GM18868 (cell line): Measurements from ENCODE around the gene TSPAN3.

Experiments
- ATAC-seq: cut with Tn5 transposase; IDR thresholded peaks from one replicate; pipeline ENCODE4 v1.9.1; 2021; ENCODE audit warnings: mild to moderate bottlenecking, moderate library complexity; ENCODE audit not compliant: unreplicated experiment

TSPAN3 gene

DNA sequence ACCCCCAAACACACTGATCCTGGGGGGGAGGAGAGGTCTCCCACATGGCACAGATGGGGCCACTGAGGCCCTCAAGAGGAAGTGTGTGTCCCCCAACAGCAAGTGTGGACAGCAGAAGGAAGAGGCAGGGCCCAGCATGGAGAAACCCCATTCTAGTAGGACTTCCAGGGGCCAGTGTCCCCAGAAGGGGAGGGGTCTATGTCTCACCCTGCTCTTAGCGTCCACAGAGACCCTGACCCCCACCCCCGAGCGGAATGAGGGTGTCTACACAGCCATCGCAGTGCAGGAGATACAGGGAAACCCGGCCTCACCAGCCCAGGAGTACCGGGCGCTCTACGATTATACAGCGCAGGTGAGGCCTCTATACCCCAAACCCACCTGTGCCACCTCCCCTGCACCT, 35.3 kb downstream of the TSPAN3 start:
- no peak for ATAC-seq

DNA sequence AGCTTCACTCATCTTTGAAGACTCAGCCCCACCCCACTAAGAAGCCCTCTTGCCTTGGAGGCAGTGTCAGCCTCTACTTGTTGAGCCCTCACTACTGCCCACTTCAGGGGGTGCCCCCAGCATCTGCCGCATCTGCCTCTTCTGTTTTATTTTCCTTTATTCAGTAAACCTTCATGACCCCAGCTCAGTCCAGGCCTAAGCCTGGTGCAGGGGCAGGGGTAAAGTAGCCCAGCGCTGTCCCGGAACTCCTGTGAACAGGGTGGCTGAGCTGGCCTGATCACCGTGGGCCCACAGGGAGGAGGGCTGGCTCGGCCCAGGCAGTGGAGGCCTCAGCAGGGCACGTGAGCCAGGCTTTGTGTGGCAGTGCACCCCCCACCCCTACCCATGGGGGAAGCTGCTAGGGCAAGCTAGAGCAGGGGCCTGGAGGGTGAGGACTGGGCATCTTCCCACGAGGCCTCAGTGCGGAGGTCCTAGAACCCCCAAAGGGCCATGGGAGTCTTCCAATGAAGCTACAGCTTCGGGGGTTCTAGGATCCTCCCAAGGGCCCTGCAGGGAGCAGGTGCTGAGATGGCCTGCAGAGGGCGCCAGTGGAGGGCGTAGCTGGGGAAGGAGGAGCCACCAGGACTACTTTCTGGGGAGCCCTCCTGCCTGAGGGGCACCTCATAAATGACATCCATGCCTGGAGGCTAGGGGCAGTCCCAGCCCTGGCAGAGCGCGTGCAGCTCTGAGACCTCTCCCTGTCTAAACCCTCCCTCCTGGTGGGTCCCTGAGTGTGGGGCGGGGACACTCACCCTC, 36.0 kb downstream of the TSPAN3 start:
- ATAC-seq, result no peak

DNA sequence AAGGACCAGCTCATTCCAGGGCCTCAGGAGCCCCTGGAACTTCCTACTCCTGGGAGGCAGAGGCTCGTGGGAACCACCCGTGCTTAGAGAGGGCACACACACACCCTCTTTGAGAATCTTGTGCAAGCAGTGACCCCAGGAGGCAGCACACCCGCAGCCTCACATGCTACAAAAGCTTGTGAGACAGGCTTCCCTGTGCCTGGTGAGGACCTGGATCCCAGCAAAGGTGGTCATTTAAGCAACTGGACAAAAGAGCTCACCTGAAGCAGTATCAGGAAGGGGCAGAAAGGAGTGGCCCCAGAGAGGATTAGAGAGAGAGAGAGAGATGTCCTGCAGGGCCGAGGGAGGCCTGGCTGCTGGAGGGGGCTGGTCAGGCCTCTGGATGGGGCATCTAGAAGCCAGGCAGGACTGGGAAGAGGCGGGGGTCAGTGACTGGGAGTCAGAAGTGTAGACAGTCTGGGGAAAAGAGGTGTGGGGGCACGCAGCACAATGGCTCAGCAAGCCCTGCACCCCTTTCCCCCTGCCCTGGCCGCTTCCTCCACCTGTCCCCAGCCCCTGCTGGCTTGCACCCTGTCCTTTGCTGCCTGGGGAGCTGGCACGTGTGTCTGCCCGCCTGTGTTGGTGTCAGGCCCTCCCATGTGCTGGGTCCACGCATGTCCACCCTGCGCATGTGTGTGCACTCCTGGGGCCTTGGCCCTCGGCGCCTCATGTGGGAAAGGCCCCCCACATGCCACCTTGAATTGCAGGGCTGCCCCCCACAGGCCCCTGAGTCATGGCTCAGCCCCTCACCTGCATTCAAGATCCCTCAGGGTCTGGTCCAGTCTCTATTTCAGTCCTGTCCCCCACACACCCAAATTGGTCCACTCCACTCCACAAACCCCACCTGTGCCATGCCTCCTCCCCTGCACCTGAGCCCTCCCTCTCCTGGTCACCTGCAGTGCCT, 36.9 kb downstream of the TSPAN3 start:
- ATAC-seq, result no peak

DNA sequence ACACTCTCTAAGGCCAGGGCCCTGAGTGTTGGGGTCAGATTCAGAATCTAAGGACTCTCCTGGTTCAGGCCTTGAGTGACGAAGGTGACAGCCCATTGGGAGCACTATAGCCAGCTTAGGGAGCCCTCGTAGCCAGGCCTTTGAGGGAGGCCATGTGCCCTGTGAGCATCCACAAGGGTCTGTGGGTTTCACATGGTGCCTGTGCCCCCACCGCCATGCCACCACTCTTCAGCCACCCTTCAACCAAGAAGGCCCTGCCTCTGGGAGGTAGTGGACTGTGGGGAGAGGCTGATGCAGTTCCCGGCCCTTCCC, 37.5 kb downstream of the TSPAN3 start:
- ATAC-seq, result no peak

DNA sequence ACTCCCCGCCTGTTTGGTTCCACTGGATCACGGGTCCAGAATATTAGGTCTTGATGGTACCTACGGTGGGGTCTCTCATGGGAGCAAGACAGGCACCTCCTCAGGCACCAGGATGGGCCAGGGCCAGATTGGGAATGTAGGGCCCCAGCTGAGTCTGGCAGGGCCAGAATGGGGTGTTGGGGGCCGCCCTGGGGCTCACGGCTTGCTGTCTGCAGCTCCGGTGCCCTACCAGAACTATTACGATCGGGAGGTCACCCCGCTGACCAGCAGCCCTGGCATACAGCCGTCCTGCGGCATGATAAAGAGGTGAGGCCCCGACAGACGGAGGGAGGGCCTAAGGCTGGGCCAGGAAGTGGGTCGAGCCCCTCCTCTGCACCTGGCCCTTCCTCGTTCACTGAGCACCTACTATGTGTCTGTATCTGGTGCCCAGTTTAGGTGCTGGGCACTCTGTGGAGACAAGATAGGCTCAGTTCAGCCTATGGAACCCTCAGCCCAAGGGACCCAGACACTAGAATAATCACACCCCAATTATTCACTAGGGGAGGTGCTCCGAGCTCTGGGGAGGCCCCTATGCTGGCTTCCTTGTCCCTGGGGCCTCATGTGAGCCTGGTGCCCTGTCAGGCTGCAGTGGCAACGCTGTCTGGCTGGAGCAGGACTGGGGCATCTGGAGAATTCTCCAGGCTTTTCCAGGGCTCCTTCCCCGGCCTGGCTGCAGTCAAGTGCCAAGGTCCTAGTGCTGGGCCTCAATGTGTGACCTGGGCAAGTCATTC, 38.1 kb downstream of the TSPAN3 start:
- ATAC-seq, result no peak

DNA sequence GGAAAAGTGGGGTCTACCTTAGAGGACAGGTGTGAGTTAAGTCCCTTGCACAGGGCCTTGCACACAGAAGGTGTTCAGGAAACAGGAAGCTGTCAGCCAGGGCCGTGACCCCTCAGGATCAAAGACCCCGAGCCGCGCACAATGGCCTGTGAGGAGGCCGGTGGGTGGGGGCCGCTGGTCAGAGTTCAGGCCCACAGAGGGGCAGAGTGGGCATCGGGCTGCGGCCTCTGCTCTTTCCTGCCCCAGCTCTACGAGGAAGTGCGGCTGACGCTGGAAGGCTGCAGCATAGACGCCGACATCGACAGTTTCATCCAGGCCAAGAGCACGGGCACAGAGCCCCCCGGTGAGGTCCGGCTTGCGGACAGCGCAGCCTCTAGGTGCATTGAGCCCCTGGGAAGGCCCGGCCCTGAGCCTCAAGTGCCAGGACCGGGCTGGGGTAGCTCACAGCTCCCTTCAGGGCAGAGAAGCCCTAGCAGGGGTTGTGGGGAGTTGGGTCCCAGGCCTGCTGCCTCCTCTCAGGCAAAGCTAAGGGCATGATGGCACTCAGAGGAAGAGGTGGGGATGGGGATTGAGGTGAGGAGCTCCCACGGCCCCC, 38.8 kb downstream of the TSPAN3 start:
- ATAC-seq, result no peak

DNA sequence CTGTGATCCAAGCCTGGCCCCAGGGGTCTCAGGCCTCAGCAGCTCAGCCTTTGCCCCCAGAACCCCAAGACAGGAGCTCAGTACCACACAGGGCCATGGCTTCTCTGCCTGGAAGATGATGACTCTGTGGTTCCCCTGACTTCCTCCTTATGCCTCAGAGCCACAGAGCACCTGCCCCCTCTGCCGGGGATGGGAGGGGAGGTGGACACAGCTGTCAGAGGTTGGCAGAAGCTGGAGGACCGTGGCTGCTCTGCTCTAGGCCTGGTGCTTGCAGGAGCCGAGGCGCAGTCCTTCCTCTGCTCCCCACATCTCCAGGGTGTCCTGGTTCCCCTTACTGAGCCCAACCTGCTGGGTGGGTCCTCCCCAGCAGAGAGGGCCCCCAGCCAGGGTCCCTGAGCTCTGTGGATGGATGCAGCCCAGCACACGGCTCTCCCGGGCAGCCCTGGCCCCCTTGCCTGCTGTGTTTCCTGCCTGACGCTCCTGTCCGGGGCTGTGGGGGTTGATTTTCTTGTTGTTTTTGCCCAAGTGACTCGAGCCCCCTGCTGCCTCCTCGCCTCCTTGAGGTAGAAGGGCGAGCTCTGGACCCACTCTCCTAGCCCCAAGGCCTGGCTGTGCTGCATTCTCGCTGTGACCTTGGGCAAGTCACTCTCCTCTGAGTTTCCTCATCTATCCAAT, 39.4 kb downstream of the TSPAN3 start:
- ATAC-seq, result no peak

DNA sequence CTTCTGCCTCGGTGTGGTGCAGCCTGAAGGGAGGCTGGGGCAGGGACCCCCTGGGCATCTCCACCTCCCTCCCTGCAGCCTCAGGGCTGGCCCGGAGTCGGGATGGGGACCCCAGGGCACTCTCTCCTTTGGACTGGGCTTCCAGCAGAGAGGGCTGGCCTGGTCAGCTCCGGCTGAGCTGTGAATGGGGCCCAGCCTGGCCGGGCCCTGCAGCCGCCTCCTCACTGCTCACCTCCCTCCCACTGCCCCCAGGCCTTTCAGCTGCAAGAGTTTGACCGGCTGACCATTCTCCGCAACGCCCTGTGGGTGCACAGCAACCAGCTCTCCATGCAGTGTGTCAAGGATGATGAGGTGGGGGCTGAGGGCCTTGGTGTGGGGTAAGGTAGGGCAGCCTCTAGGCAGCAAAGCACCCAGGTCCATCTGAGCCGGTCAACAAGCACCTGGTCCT, 40.0 kb downstream of the TSPAN3 start:
- ATAC-seq, result no peak

DNA sequence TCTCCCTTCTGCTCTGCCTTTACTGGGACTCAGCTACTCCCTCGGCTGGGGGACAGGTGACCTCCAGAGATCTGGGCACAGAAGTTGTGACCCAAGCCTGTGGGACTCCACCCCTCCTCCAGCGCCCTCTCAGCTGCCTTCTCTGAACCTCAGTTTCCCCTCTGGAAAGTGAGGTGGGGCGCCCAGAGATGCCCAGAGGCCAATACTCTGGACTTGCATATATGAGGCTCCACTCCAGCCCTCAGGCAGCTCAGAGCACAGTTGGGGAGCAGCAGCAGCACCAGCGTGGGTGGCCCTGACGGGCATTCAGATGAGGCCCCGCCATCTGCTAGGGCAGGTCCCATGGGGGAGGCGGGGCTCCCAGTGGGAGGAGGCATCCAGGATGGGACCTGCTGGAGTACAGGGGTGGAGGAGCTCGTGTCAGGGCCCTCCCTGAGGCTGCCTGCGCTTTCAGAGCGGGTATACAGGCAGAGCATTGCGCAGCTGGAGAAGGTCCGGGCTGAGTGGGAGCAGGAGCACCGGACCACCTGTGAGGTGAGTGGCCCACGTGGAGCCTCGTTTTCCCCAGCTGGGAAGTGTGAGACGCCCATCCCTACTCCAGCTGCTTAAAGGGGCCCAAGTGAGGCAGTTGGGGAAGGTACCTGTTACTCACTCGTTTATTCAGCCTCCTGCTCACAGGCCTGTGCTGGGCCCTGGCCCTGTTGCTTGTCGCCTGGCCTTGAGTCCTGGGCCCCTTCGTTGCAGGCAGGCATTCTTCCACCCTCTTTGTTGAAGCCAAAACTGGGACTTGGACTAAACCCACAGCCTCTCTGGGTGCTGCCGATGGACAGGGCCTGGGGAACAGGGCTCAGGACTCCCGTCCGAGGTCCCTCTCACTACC, 40.6 kb downstream of the TSPAN3 start:
- no peak for ATAC-seq

DNA sequence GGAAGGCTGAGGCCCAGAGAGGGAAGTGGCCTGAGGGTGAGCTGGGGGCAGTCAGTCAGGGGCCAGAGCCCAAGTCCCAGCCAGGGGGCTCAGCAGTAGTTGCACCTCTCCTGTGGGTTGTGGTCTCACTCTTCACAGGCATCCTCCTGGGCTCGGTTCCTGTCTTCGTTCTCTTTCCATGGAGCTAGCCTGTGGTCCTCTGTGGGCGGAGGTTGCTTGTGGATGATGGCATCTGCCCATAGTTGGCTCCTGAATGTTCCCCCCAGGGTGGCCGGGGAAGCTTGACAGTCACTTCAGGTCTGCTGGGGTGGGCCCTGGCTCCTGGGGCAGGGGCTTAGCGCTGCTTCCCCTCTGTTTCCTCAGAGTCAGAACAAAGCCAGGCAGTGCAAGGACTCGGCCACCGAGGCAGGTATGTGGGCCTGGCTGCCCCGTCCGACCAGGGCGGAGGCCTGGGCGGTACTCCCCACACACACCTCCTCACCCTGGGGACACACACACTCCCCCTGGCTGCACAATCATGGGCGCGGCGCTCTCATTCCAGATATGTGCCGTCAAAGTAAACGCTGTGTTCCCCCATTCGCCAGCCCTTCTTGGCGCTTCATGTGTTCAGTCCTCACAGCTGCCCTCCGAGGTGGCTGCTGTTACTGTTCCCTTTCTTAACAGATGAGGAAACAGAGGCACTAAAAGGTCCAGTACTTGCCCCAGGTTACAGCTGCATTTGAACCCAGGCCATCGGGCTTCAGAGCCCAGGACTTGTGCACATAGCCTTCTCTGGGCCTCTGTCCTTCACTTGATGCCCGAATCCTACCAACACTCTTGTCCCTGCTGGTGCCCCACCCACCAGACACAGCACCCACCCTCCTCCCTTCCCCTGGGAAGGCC, 41.5 kb downstream of the TSPAN3 start:
- ATAC-seq, result no peak

DNA sequence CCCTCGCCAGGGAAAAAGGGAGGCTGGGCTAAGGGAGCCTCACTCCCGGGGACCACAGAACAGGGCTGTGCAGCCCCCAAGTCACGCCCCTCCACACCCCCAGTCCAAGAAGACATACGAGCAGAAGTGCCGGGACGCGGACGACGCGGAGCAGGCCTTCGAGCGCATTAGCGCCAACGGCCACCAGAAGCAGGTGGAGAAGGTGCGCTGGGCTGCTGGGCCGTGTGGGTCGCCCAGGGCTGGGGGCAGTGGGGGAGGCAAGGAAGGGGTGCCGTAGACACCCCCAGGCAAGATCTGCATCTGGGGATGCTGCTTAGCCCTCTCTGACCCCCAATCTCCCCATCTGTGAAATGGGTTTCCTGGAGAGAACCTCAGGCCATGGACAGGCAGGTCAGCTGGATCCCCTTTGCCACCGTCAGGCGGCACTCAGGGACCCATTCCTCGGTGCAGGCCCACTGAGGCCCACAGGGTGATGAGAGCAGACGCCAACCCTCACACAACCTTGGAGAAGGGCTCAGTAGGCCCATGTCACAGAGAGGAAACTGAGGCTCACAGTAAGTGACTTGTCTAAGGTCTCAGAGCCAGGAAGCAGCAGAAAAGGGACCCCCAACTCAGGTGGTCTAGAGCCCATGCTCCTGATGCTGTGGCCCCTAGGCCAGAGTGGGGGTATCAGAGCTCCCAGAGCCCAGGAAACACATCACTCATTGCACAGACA, 42.3 kb downstream of the TSPAN3 start:
- no peak for ATAC-seq

DNA sequence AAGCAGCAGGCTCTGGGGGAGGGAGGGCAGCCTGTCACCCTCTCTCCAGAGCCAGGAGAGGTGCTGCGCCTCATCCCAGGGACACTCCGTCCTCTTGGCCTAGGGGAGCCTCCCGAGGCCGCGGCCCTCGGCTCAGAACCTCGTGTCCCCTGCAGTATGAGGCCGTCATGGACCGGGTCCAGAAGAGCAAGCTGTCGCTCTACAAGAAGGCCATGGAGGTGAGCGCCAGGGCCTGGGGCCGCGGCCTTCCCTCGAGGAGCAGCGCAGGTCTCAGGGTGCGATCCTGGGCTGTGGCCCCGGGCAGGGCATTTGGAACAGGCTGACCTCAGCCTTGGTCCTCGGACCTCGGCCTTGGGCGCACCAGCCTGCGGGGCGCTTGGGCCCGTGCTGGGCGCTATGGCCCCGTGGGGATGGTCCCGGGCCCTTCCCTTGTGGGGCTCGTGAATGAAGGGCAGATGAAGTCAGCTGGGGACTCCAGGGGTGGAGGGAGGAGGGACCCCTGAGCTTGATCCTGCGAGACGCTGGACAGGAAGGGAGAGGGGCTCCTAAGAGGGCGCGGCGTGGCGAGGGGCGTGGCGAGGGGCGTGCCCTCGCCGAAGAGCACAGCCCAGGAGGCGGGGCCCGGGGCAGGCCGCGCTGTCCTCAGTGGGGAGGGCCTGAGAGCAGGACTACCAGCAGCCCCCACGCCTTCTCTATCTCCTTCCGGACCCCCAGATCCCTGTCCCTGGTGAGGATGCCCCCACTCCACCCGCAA, 43.0 kb downstream of the TSPAN3 start:
- ATAC-seq, result no peak

DNA sequence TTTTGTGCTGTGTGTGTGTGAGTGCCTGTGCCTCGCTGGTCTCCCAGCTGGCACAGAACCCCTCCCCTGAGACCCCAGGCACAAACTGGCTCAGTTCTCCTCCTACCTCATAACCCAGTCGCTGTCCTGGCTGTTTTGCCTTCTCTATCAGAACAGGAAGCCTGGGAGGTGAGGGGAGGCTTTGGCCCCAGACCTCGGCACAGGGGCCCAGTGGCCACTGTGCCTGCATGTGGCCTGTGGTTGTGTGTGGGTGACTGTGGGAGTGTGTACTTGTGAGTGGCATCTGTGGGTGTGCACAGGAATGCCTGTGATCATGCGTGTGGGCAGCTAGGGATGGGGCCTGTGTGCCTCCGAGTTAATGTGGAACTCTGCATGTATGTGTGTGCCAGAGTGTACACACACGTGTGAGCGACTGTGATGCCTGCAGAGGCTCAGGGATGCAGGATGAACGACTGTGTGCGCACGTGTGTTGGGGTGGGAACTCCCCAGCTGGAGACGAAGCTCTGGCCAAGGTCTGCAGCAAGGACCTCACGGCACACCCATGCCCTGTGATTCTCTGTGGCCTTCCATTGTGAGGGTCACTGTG, 43.7 kb downstream of the TSPAN3 start:
- ATAC-seq, result no peak

DNA sequence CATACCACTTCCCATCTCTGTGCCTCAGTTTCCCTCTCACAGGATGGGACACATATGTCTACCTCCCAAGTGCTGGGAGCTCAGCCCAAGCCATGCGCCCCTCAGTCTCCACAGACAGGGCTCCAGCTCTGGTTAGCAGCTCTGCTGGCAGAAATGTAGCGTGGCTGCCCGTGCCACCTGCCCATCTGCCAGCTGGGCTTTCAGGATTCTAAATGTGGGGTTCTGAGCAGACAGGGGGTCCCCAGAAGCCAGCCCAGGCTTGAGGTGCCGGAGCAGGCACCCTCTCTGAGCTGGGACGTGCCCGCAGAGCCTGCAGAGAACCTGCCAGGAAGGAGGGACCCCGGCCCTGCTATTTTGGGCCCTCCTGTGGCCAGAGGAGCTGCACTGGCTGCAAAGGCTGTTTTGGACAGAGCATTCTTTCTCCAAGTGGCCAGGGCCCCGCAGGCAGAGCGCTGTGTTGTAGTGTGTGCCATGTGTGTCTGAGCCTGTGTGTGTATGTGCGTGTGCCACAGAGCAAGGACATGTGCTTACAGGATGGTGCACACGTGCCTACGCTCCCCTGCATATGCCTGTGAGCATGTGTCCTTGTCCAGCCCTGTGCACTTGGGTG, 44.3 kb downstream of the TSPAN3 start:
- ATAC-seq, result no peak

DNA sequence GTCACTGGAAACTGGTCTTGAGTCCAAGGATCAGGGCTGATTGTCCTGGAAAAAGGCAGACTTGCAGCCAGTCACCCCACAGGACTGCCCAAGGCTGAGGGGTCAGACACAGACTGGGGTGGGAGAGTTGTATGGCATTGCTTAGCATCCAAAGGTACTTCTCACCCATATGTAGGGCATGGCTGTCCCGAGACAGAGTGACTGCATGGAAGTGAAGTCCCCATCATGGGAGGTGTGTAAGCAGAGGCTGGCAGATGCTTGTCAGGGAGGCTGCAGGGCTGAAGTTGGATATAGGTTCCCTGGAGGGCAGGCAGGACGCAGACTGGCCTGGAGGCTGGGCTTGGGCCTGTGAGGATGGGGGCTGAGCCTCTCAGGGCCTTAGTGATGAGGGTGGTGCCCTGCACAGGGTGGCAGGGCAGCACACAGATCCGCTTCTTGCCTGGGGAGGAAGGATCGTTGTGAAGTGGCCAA, 44.9 kb downstream of the TSPAN3 start:
- ATAC-seq, result no peak
